Panc1 (cell line): Measurements from ENCODE around the gene MIX23.

Experiments used
- SIN3A ChIP-seq: IDR thresholded peaks from 2 replicates; pipeline ENCODE4 v1.6.1; 2012; ENCODE audit warnings: low read depth, mild to moderate bottlenecking, low read length, moderate library complexity, borderline replicate concordance; ENCODE audit not compliant: insufficient read depth
- TF ChIP-seq, protein P1 (sequence below): fragments of 450-650 bp; IDR thresholded peaks from 2 replicates; pipeline ENCODE4 v1.5.1; 2017; ENCODE audit warnings: mild to moderate bottlenecking
- TF ChIP-seq, protein P2 (sequence below), 2 experiments: IDR thresholded peaks; 2 replicates each; pipeline ENCODE4 v1.6.1; 2011 to 2012; ENCODE audit warnings: low read depth in 2 of 2, control low read depth in 1 of 2, low read length in 1 of 2, mild to moderate bottlenecking in 1 of 2, moderate library complexity in 1 of 2; ENCODE audit not compliant: insufficient read depth in 1 of 2

DNA sequence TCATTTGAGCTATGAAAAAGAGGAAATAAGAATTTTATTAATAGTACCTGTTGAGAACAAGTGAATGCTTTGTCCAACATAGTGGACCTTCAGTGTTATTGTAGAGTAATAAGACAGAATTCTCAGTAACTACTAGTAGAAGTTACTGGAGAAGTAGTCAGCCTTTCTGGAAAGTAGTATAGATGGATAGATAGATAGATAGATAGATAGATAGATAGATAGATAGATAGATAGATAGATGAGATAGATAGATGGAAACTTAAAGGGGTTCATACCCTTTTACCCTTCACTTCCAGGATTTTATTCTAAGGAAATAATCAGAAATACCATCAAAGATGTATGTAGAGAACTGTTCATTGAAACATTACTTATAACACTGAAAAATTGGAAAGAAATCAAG is 6.2 kb upstream of the MIX23 start:
- TF ChIP-seq SIN3A: no peak
- TF ChIP-seq, protein P1, sequence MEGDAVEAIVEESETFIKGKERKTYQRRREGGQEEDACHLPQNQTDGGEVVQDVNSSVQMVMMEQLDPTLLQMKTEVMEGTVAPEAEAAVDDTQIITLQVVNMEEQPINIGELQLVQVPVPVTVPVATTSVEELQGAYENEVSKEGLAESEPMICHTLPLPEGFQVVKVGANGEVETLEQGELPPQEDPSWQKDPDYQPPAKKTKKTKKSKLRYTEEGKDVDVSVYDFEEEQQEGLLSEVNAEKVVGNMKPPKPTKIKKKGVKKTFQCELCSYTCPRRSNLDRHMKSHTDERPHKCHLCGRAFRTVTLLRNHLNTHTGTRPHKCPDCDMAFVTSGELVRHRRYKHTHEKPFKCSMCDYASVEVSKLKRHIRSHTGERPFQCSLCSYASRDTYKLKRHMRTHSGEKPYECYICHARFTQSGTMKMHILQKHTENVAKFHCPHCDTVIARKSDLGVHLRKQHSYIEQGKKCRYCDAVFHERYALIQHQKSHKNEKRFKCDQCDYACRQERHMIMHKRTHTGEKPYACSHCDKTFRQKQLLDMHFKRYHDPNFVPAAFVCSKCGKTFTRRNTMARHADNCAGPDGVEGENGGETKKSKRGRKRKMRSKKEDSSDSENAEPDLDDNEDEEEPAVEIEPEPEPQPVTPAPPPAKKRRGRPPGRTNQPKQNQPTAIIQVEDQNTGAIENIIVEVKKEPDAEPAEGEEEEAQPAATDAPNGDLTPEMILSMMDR: no peak
- TF ChIP-seq, protein P2, sequence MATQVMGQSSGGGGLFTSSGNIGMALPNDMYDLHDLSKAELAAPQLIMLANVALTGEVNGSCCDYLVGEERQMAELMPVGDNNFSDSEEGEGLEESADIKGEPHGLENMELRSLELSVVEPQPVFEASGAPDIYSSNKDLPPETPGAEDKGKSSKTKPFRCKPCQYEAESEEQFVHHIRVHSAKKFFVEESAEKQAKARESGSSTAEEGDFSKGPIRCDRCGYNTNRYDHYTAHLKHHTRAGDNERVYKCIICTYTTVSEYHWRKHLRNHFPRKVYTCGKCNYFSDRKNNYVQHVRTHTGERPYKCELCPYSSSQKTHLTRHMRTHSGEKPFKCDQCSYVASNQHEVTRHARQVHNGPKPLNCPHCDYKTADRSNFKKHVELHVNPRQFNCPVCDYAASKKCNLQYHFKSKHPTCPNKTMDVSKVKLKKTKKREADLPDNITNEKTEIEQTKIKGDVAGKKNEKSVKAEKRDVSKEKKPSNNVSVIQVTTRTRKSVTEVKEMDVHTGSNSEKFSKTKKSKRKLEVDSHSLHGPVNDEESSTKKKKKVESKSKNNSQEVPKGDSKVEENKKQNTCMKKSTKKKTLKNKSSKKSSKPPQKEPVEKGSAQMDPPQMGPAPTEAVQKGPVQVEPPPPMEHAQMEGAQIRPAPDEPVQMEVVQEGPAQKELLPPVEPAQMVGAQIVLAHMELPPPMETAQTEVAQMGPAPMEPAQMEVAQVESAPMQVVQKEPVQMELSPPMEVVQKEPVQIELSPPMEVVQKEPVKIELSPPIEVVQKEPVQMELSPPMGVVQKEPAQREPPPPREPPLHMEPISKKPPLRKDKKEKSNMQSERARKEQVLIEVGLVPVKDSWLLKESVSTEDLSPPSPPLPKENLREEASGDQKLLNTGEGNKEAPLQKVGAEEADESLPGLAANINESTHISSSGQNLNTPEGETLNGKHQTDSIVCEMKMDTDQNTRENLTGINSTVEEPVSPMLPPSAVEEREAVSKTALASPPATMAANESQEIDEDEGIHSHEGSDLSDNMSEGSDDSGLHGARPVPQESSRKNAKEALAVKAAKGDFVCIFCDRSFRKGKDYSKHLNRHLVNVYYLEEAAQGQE (IDR thresholded peaks at IDR 0.05; ENCODE audit: insufficient read depth in 1 of 2, low read depth in 2 of 2, low read length in 1 of 2): no peak
